GM15510 (cell line): ENCODE measurements around the gene TGFBRAP1.

ENCODE experiments used
- POLR2A ChIP-seq: IDR thresholded peaks from 3 replicates; pipeline ENCODE4 v1.6.1; 2011; ENCODE audit warnings: borderline replicate concordance; ENCODE audit not compliant: insufficient read length; ENCODE audit errors: extremely low read depth

The TGFBRAP1 gene

DNA sequence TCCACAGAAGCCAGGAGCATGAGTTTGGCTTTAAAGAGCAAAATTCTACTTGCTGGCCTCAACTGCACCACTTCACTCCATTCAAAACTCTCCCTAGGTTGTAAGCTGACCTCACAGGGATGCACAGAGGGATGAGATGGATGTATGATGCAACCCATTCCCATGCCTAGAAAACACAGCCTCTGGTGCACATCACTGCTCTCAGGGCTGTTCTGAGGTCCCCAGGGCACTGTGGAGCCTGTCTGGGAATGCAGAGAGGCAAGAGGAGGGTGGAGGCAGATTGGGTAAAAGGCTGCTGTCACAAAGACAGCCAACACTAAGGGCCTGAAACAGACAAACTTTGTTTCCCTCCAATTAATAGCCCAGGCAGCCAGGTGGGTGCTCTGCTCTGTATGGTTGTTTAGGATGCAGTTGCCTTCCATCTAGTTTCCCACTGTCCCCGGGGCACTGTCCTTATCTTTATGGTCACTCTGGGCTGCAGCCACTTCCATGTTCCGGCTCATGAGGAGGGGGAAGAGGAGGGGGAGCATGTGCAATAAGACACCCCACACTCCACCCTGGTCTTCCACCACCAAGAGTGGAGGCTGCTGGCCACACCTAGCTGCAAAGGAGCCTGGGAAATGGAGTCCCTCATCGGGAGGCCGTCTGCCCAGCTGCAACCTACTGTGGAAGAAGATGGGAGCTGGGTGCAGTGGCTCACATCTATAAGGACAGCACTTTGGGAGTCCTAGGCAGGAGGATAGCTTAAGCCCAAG lies 81.0 kb downstream of the TGFBRAP1 start:
- no peak for TF ChIP-seq POLR2A

DNA sequence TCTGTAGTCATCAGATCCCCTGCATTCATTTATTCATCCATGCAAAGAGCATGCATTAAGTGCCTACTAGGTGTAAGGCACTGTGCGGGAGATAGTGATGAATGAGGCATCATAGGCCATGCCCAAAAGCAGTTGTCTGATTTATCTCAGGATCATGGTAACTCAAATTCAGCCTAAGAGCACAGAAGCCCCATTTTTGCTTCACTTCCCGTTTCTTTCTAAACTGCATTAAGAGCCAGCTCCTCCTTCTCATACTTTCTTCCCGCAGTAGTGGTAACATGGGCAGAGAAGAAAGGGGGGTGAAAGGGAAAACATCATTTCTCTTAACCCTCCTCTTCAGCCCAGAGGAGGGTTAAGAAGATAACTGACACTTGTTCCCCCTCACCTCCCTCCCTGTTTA lies 85.1 kb downstream of the TGFBRAP1 start:
- no peak for TF ChIP-seq POLR2A

DNA sequence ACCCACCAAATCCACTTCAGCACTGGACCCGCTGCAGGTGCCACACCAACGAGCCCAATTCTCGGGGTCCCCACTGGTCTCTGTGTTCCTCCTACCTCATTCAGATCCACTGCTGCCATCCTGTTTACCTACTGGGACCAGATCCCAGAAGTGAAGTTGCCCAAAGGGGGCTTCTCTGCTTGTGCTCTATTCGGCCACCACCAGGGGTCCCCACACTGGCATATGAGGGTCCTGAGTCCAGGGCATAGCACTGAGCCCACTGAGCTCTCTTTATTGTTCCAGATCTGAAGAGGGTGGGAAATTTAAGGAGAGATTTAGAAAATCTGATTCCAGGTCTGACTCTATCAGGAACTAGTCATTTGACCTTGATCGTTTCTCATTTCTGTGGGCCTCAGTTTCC lies 85.6 kb downstream of the TGFBRAP1 start:
- no peak for TF ChIP-seq POLR2A

DNA sequence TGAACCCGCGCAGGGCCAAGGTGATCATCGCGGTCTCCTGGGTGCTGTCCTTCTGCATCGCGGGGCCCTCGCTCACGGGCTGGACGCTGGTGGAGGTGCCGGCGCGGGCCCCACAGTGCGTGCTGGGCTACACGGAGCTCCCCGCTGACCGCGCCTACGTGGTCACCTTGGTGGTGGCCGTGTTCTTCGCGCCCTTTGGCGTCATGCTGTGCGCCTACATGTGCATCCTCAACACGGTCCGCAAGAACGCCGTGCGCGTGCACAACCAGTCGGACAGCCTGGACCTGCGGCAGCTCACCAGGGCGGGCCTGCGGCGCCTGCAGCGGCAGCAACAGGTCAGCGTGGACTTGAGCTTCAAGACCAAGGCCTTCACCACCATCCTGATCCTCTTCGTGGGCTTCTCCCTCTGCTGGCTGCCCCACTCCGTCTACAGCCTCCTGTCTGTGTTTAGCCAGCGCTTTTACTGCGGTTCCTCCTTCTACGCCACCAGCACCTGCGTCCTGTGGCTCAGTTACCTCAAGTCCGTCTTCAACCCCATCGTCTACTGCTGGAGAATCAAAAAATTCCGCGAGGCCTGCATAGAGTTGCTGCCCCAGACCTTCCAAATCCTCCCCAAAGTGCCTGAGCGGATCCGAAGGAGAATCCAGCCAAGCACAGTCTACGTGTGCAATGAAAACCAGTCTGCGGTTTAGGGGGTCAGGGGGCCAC lies 87.1 kb downstream of the TGFBRAP1 start:
- no peak for TF ChIP-seq POLR2A

DNA sequence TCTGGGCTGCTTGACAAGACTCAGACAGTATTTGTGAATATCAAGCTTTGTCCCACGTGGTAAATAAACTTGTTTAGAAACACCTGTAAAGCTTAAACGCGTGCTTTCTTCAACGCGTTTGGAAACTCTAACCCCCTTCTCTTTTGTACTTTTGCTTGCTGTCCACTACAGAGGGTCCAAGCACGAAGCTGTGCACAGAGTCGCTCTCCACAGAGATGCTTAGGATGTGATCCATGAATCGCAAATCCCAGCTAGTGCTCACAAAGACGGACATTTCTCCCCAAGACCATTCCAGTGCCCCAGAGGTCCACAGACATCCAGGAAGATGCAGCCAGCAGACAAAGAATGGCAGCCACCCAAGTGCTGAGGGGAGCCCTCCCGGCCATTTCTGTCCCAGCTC lies 88.1 kb downstream of the TGFBRAP1 start, which contains the start of gene GPR45:
GPR45 (plus strand) TSS at position 301 of the 400 bp plus-strand sequence. CDS start 116 bp downstream, outside the sequence.
- TF ChIP-seq POLR2A = no peak

DNA sequence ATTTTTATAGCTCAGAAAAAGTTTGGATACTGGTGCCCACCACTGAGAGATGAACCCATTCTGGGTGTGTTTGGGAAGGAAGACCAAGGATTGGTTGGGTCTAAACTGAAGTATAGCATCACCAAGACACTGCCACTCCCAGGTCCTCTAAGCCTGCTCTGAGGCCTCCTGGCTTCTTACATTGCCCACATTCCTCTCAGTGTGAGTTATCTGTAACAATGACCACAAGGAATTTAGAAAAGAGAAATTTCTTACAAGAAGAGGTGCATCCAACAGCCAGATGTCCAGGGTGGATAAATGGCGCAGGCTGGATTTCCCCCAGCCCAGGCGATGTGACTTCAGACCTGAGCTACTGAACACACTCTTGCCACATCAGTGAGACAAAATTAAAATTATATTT lies 89.6 kb downstream of the TGFBRAP1 start:
- TF ChIP-seq POLR2A = no peak

DNA sequence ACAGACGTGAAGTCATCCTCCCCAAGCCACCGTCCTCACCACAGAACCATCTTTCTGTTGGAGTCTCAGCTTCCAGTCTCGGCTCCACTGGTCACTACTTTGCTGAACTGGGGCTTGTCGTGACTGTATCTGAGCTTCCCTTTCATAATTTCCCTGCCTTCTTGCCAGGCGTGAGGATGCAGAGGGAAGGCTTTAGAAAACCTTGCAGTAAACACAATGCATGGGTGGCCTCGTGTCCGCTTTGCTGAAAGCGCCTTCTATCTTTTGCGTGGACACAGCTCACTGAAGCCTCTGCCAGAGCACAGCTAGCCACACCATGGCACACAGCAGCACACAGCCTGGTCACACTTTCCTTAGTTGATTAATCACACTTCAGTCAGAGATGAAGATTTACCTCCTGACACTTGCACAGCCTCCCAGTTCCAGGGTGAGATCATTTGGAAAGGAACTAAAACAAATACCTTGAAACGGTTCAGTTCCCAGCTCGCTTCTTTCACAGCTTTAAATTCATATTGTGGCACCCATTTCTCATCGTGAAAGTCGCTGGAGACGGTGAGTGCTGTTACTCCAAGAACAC lies 90.8 kb downstream of the TGFBRAP1 start:
- no peak for TF ChIP-seq POLR2A

DNA sequence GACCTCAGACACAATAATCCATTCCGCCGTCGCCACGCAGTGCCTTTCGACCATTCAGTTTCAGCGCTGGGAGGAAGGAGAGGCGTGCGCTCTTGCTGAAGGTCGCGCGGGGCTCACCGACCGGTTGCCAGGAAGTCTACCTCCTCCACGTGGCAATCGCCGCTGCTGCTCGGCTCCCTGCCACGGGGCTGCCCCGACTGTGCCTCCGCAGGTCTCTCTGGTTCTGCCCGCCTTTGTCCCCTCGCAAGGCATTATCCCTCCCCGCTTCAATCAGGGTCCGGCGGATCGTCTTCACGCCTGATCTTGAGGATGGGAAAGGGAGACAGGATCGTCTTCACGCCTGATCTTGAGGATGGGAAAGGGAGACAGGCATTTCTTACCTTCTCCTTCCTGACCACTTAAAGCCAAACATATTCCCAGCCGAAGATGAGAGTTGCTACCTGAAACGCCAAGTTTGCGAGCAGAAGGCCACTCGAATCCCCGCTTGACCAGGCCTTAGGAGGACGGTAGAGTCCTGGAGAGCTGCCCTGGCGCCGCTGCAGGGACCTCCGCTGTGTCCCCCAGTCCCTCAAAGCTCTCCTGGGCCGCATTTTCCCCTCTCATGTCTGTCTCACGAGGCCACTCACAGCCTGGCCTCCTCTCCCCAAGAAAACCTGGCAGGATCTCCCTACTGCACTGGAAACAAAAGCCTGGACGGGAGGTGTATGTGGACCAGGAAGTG lies 92.3 kb downstream of the TGFBRAP1 start:
- TF ChIP-seq POLR2A = no peak

DNA sequence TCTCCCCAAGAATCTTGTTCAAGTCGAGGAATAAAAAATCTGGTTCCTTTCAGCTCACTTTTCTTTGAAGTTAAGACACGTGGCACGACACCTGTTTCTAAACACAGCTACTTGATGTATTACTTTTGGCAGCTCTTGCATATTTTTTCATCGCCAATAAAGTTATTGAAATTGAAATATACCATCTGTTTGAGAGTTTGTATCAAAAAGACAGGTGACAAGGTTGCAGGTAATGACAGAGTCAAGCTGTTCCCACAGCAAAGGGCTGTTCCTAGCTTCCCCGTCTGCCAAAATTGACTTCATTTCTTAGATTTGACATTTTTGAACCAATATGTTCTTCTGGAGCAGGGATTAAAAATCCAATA lies 93.5 kb downstream of the TGFBRAP1 start:
- no peak for TF ChIP-seq POLR2A

DNA sequence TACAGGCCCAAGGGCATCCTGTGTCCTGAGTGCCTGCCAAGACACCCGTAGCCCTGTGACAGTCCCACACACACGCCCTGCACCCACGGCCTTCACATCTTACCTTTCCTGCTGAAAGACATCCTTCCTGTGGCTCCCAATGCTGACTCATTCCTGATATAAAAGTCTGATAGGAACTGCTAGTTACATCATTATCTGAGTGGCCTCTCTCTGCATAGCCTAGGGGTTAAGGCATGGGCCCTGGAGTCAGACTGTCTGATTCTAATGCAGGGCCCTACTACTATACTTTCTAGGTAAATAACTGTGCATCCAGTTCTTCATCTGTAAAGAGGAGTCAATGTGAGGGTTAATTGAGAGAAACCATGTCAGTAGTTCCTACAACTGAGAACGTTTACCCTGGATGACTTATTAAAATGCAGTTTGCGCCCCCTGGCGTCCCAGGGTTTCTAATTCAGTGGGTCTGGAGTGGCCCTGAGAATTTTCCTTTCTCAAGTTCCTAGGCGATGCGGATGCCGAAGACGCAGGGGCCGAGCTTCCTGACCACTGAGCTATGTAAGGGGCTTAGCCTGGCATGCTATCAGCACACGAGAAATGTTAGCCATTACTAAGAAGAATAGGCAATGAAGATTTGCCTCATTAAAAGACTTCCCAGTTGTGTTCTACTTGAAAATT lies 94.0 kb downstream of the TGFBRAP1 start:
- TF ChIP-seq POLR2A = no peak

DNA sequence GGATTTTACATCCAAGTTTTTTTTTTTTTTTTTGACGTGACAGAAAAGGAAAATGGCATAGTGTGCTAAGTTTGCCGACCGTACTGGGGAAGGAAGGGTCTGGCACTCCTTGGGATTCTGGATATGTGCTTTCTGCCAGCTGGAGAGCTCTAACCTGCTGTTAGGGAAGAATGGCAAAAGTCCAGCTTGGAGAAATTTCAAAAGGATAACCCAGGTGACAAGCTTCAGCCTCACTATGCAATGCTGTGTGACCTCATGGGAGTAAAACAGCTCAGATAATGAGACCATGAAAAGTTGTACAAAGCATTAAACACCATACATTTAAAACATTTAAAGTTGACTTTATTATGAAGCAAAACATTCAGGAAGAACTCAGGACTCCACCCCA lies 98.3 kb downstream of the TGFBRAP1 start:
- TF ChIP-seq POLR2A = no peak

DNA sequence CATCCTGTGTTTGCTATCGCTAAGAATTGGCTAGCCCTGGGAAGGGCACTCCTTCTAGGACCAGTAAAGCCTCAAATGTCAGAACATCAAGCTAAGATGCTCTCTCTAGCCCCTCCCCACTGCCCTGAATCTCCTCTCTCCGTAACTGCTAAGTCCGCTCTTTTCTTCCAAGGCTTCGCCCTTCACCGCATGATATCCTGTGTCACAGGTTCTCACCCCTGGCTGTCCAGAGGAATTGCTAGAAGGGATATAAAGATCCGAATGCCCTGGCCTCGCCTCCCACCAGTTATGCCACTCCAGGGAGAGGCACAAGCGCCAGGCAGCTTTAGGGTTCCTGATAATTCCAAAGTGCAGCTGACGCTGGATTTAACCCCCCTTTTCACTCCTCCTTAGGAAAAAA lies 105.1 kb downstream of the TGFBRAP1 start:
- TF ChIP-seq POLR2A = no peak

DNA sequence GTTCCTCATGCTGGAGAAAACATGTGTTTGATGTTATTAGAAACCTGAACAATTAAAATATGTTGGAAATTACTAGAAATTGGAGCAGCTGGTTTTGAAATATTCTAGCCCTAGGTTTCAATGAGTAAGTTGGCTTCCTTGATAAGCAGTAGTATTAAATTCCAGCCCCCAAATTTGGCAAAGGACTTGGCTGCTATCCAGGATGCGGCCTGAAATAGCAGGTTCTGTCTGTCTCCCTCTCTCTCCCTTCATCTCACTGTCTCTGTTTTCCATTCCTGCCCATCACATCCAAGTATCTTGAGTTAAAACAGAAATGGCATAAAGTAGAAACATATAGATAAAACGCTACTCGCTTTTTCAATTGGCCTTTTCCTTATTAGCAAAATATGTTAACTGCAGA lies 108.9 kb downstream of the TGFBRAP1 start:
- TF ChIP-seq POLR2A = no peak

DNA sequence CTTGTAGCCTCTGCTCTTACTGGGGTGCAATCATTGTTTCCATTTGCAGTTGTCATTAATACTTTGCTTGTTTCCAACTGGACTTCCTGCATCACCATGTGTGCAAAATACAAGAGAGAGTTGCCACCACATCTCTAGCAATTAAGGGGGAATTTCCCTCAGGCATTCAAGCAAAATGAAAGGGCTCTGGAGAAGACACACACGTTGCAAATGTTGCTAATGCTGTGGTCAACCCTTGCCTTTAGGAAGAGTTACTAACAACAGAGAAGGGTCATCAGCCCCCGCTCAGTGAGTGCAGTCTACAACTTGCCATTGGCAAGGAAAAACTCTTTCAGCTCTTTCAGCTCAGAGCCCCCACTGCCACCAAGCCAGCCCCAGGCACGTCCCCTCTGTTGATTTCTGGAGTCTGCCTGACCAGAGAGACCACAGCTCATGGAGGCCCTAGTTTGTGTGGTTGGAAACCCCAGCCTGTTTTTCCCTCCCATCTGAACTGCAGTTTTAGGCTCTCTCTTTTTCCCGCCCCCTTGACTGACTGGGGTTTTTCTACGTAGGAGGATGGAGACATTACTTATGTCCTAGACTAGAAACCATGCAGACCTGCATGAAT lies 113.8 kb downstream of the TGFBRAP1 start:
- no peak for TF ChIP-seq POLR2A
